ENCODE measurements around the gene PRKCH. TPM values are rescaled to one million over a fixed set of nuclear protein-coding genes. Genes with fewer than 3 reads are reported as not detected.

The PRKCH gene
- total and polyA plus RNA-seq, 9 of the 15 experiments (the other 6 are each of a cell fraction or from before 2014, with no cell fraction given) = 0.61 to 4.4 (median 4.0) TPM

DNA sequence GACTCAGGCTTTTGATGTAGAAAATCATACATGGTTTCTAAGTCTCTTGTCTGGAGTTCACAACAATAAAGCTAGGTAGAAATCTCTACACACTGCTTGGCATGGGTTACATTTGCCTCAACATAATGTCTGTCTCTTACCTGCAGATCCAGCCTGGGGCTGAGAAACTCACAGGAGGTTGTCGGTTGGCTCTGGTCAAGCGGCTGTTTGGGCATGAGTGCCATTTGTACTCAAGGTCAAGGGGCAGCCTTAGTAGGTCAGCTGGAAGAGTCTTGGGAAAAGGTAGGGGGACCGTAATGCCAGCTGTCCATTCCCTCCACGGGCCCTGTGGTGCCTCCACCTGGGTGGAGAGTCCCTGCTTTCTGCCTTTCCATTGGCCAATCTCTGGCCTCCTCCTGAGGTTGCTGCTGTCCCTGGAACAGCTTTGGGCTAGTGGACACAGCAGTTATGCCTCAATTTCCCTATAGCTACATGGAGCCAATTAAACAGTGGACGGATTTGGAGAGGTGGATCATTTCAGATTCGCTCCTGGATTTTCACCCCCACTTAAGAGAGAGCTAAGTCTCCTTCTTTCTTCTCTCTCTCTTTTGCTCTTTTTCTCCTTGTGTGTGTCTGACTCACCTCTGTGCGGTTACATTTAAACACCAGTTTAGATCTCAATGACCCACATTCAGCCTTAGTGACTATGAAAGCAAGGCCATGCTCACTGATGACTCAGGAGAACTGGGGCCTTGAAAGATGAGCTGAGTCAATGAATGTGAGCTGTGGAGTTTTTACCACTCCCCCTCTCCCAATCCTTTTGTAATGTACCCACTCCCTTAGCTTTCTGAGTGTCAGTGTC lies 241.2 kb downstream of the PRKCH start (continued):
- TF ChIP-seq, protein P1, sequence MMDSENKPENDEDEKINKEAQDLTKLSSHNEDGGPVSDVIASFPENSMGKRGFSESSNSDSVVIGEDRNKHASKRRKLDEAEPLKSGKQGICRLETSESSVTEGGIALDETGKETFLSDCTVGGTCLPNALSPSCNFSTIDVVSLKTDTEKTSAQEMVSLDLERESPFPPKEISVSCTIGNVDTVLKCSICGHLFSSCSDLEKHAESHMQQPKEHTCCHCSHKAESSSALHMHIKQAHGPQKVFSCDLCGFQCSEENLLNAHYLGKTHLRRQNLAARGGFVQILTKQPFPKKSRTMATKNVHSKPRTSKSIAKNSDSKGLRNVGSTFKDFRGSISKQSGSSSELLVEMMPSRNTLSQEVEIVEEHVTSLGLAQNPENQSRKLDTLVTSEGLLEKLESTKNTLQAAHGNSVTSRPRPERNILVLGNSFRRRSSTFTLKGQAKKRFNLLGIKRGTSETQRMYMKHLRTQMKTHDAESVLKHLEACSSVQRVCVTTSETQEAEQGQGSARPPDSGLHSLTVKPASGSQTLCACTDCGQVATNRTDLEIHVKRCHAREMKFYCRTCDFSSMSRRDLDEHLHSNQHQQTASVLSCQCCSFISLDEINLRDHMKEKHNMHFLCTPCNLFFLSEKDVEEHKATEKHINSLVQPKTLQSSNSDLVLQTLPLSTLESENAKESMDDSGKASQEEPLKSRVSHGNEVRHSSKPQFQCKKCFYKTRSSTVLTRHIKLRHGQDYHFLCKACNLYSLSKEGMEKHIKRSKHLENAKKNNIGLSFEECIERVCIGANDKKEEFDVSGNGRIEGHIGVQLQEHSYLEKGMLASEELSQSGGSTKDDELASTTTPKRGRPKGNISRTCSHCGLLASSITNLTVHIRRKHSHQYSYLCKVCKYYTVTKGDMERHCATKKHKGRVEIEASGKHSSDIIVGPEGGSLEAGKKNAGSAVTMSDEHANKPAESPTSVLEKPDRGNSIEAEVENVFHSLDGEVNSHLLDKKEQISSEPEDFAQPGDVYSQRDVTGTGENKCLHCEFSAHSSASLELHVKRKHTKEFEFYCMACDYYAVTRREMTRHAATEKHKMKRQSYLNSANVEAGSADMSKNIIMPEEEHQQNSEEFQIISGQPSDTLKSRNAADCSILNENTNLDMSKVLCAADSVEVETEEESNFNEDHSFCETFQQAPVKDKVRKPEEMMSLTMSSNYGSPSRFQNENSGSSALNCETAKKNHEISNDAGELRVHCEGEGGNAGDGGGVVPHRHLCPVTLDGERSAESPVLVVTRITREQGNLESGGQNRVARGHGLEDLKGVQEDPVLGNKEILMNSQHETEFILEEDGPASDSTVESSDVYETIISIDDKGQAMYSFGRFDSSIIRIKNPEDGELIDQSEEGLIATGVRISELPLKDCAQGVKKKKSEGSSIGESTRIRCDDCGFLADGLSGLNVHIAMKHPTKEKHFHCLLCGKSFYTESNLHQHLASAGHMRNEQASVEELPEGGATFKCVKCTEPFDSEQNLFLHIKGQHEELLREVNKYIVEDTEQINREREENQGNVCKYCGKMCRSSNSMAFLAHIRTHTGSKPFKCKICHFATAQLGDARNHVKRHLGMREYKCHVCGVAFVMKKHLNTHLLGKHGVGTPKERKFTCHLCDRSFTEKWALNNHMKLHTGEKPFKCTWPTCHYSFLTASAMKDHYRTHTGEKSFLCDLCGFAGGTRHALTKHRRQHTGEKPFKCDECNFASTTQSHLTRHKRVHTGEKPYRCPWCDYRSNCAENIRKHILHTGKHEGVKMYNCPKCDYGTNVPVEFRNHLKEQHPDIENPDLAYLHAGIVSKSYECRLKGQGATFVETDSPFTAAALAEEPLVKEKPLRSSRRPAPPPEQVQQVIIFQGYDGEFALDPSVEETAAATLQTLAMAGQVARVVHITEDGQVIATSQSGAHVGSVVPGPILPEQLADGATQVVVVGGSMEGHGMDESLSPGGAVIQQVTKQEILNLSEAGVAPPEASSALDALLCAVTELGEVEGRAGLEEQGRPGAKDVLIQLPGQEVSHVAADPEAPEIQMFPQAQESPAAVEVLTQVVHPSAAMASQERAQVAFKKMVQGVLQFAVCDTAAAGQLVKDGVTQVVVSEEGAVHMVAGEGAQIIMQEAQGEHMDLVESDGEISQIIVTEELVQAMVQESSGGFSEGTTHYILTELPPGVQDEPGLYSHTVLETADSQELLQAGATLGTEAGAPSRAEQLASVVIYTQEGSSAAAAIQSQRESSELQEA (IDR thresholded peaks at IDR 0.05; ENCODE audit: low read depth) = no peak
- TF ChIP-seq CBFA2T3 (IDR thresholded peaks at IDR 0.05) (peak; percentile 16; the same call in 1 of the 2 replicates), ZFP30 (CRISPR knock-in tag; IDR thresholded peaks at IDR 0.05; ENCODE audit: borderline replicate concordance) (no peak), MCM2 (IDR thresholded peaks at IDR 0.05; ENCODE audit: low read depth) (no peak), HDAC1 (IDR thresholded peaks at IDR 0.05) (peak in 1 of 2 experiments; percentile 53; a peak in 1 of 4 replicates), NR2C2 (CRISPR knock-in tag; IDR thresholded peaks at IDR 0.05) (no peak), NR2C2 (tag; IDR thresholded peaks at IDR 0.05) (peak; percentile 36; the same call in 1 of the 2 replicates), MAFG (tag; conservative IDR thresholded peaks at IDR 0.05) (peak; percentile 81), MAFF (IDR thresholded peaks at IDR 0.05; ENCODE audit: low read length) (peak; percentile 84), POLR3G (IDR thresholded peaks at IDR 0.05; ENCODE audit: extremely low read depth, insufficient read length, insufficient replicate concordance) (no peak), LCOR (CRISPR knock-in tag; IDR thresholded peaks at IDR 0.05) (0 out of 2 replicates have a peak, but pooled peaks have one; percentile 28), ZNF445 (CRISPR knock-in tag; IDR thresholded peaks at IDR 0.05; ENCODE audit: low read depth) (no peak), TAF9B (IDR thresholded peaks at IDR 0.05; ENCODE audit: partially characterized antibody) (peak; percentile 37), CBX3 (IDR thresholded peaks at IDR 0.05; ENCODE audit: borderline replicate concordance in 1 of 2, low read length in 2 of 2) (peak in 1 of 2 experiments; percentile 33; a peak in 1 of 3 replicates), TAL1 (IDR thresholded peaks at IDR 0.05) (no peak), C11orf30 (IDR thresholded peaks at IDR 0.05; ENCODE audit: low read depth) (peak; percentile 92), ADNP (tag; IDR thresholded peaks at IDR 0.05) (no peak), ZNF124 (CRISPR knock-in tag; IDR thresholded peaks at IDR 0.05) (no peak)
